GM13977 (cell line): ENCODE measurements around the gene COX20.

Experiments used
- DNase-seq: peaks from one replicate; pipeline ENCODE4 v3.0.0; 2012; ENCODE audit warnings: low spot score
- in situ Hi-C: fragments of 300-500 bp; cut with MboI; formaldehyde crosslinking; loops from one replicate; pipeline ENCODE4 v1.12.0; 2022; ENCODE audit warnings: low sequenced_read_pairs, low pct_unique_long_range_greater_than_20kb, mixed read lengths, inconsistent platforms; ENCODE audit not compliant: unreplicated experiment
- TF ChIP-seq, protein P1 (sequence below): IDR thresholded peaks from 2 replicates; pipeline ENCODE4 v1.5.1; 2012; ENCODE audit warnings: mild to moderate bottlenecking, control low read depth; ENCODE audit not compliant: insufficient read depth; ENCODE audit errors: extremely low read depth, missing control alignments

The COX20 gene

DNA sequence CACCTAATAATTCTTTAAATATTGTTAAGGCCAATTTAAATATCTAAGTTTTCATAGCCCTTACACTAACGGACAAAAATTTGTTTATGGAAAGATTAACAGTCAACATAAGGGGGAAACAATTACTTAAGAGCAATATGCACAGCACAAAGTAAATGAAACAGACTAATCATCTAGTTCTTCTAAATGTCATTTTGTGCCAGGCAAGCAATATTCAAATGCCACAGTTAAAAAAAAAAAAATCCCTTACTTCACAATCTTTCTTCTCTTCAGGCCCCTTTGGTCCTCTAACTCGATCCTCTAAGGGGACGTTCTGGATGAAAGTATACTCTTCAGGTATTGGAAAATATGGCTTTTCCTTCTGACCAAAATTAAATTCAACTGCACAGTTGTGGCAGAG lies 22.3 kb downstream of the COX20 start:
- no peak for DNase-seq
- in situ Hi-C loops: loop anchor here (25.0 kb wide), 1 partner anchor 180 kb away; no protein-coding TSS in a partner anchor
- TF ChIP-seq, protein P1, sequence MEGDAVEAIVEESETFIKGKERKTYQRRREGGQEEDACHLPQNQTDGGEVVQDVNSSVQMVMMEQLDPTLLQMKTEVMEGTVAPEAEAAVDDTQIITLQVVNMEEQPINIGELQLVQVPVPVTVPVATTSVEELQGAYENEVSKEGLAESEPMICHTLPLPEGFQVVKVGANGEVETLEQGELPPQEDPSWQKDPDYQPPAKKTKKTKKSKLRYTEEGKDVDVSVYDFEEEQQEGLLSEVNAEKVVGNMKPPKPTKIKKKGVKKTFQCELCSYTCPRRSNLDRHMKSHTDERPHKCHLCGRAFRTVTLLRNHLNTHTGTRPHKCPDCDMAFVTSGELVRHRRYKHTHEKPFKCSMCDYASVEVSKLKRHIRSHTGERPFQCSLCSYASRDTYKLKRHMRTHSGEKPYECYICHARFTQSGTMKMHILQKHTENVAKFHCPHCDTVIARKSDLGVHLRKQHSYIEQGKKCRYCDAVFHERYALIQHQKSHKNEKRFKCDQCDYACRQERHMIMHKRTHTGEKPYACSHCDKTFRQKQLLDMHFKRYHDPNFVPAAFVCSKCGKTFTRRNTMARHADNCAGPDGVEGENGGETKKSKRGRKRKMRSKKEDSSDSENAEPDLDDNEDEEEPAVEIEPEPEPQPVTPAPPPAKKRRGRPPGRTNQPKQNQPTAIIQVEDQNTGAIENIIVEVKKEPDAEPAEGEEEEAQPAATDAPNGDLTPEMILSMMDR: no peak

DNA sequence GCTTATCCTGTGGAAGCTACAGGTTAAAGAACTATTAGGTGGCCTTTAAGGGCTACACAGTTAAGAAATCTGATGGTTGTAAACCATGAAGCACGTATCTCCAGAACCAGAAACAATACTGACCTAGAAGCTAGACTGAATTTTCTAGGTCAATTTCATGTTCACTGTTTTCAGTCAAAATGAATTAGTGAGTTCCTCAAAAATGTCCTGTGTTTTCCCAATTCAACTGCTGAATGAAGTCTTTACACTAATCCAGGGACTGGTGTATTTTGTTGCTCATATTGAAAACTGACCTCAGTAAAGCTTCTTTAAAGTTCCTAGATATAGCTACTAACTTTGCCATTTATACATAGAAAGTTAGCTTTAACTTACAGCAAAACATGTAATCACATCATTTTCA lies 22.9 kb downstream of the COX20 start:
- TF ChIP-seq, protein P1: no peak
- DNase-seq: no peak
- in situ Hi-C loops: loop anchor here (25.0 kb wide), 1 partner anchor 179 kb away; no protein-coding TSS in a partner anchor

DNA sequence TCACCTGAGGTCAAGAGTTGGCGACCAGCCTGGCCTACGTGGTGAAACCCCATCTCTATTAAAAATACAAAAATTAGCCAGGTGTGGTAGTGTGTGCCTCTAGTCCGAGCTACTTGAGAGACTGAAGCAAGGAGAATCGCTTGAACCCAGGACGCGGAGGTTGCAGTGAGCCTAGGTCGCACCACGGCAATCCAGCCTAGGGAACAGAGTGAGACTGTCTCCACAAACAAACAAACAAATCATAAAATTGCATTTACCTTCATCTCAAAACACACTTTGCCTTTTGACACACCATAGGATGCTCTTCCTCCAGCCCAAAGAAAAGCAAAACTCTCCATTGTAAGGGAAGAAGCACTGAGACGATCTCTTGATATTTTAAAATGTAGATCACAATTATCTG lies 24.6 kb downstream of the COX20 start:
- DNase-seq: no peak
- in situ Hi-C loops: loop anchor here (25.0 kb wide), 1 partner anchor 177 kb away; no protein-coding TSS in a partner anchor
- TF ChIP-seq, protein P1: no peak

GRCh38 chr1:244860914-244861610 lies 25.6 kb downstream of the COX20 start:
- no peak for DNase-seq
- in situ Hi-C loops: loop anchor here (25.0 kb wide), 1 partner anchor 176 kb away; no protein-coding TSS in a partner anchor
- TF ChIP-seq, protein P1: no peak

GRCh38 chr1:244861683-244862082 lies 26.2 kb downstream of the COX20 start:
- in situ Hi-C loops: loop anchor here (25.0 kb wide), 1 partner anchor 176 kb away; no protein-coding TSS in a partner anchor
- DNase-seq: no peak
- TF ChIP-seq, protein P1: no peak

DNA sequence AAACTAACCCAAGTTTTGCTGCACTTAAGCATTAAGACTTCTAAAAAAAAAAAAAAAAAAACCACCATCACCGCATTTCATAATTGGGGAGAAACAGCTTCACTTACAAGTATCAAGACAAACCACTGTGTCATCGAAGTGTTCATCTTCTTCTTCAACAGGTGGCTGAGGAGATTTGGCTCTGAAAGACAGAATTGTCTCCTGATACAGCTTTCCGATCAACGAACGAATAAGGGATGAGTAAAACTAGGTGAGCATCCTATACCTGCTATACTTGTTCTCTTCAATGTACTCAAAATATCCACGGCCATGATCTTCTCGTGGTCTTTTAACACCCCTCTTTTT lies 26.9 kb downstream of the COX20 start:
- TF ChIP-seq, protein P1: no peak
- in situ Hi-C loops: loop anchor here (25.0 kb wide), 1 partner anchor 175 kb away; no protein-coding TSS in a partner anchor
- no peak for DNase-seq
